Umbilical cord (tissue), 2 donors: ENCODE measurements around the gene ATAD2B. TPM values are rescaled to one million over a fixed set of nuclear protein-coding genes. Genes with fewer than 3 reads are reported as not detected.

ENCODE experiments used
- DNase-seq: peaks from one replicate; pipeline ENCODE4 v3.0.0-alpha.2; 2015; ENCODE audit warnings: low spot score
- total RNA-seq: library from RNA; depleted of rRNA; stranded (reverse); fragments of >200 nt; gene quantifications from one replicate; pipeline ENCODE4 v1.2.3, GENCODE V29; 2014; ENCODE audit warnings: low replicate concordance; ENCODE audit not compliant: insufficient read depth

Gene ATAD2B
- total RNA-seq, 1 donor from 2014 or later: 21.4 TPM

- no peak for DNase-seq
Observed at GRCh38 chr2:23837871-23838270, 89.1 kb downstream of the ATAD2B start.

GRCh38 chr2:23836971-23837565 is 89.9 kb downstream of the ATAD2B start:
- DNase-seq: no peak

GRCh38 chr2:23836505-23836904 is 90.4 kb downstream of the ATAD2B start:
- no peak for DNase-seq

GRCh38 chr2:23835988-23836387 is 90.9 kb downstream of the ATAD2B start:
- DNase-seq: no peak

GRCh38 chr2:23835423-23835822 is 91.5 kb downstream of the ATAD2B start:
- DNase-seq: no peak

- DNase-seq: no peak
Observed at GRCh38 chr2:23828986-23829385, 97.9 kb downstream of the ATAD2B start.

- DNase-seq: no peak
Observed at GRCh38 chr2:23828256-23828980, 98.5 kb downstream of the ATAD2B start.

- no peak for DNase-seq
Observed at GRCh38 chr2:23827287-23827686, 99.6 kb downstream of the ATAD2B start.

- DNase-seq: no peak
Observed at GRCh38 chr2:23826771-23827170, 100.2 kb downstream of the ATAD2B start.

- no peak for DNase-seq
Observed at GRCh38 chr2:23826040-23826439, 100.9 kb downstream of the ATAD2B start.

- peak; percentile 53 for DNase-seq
Observed at GRCh38 chr2:23824777-23825212, 102.1 kb downstream of the ATAD2B start.

GRCh38 chr2:23823863-23824262 is 103.1 kb downstream of the ATAD2B start:
- DNase-seq: no peak

GRCh38 chr2:23814963-23815362 is 112.0 kb downstream of the ATAD2B start:
- DNase-seq: no peak

GRCh38 chr2:23813438-23813837 is 113.5 kb downstream of the ATAD2B start:
- no peak for DNase-seq

- no peak for DNase-seq
Observed at GRCh38 chr2:23809150-23809549, 117.8 kb downstream of the ATAD2B start.

GRCh38 chr2:23806665-23807249 is 120.2 kb downstream of the ATAD2B start:
- DNase-seq: no peak

- DNase-seq: no peak
Observed at GRCh38 chr2:23806201-23806600, 120.7 kb downstream of the ATAD2B start.

- DNase-seq: peak; percentile 29
Observed at GRCh38 chr2:23803965-23804542, 122.9 kb downstream of the ATAD2B start.

GRCh38 chr2:23803264-23803964 is 123.5 kb downstream of the ATAD2B start:
- peak; percentile 33 for DNase-seq

- no peak for DNase-seq
Observed at GRCh38 chr2:23801396-23801795, 125.5 kb downstream of the ATAD2B start.

- no peak for DNase-seq
Observed at GRCh38 chr2:23794234-23794633, 132.7 kb downstream of the ATAD2B start.

GRCh38 chr2:23793476-23793875 is 133.4 kb downstream of the ATAD2B start:
- no peak for DNase-seq
